ENCODE data around the gene SUPT3H.

DNA sequence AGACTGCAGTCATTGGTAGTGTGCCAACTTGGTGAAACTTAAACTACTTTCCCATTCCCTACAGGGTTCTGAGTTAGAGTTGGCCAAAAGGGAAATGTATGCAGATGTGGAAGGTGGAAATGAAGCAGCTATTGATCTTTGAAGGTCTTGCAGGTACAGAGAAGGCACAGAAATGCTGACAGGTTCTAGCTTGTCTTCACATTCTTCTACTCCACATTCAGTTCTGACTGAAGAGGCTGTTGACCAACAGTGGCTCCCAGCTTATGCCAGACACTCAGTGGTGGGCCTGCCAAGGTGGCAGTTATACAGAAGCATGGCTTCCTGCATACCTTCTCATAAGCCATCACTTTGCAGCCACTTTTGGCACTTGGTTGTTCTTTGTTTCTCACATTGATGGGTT lies 566.3 kb downstream of the SUPT3H start:
- TF ChIP-seq GATA2 (IDR thresholded peaks at IDR 0.05; ENCODE audit: low read depth, low read length) (no peak), GATA3 (IDR thresholded peaks at IDR 0.05; ENCODE audit: low read depth, low read length) (no peak)
